ENCODE data around the gene DDR2.
"Not testable (repeated sequence)": the region's sequence is repeated elsewhere in the genome, so short reads cannot be mapped to it uniquely, and the experiment has no call there.

Gene DDR2

GRCh38 chr1:162755306-162755705, 123.0 kb downstream of the DDR2 start:
- no peak for DNase-seq (ENCODE audit: low read depth in 2 of 2, low spot score in 1 of 2)

- DNase-seq (ENCODE audit: low read depth in 2 of 2, low spot score in 1 of 2): no peak
These were observed 124.3 kb downstream of the DDR2 start for GRCh38 chr1:162756523-162756922.

GRCh38 chr1:162757476-162757875, 125.2 kb downstream of the DDR2 start:
- no peak for DNase-seq (ENCODE audit: low read depth in 2 of 2, low spot score in 1 of 2)

- DNase-seq (ENCODE audit: low read depth in 2 of 2, low spot score in 1 of 2): no peak
These were observed 133.5 kb downstream of the DDR2 start for GRCh38 chr1:162765788-162766187.

GRCh38 chr1:162772571-162773154, 140.4 kb downstream of the DDR2 start:
- no peak for DNase-seq (ENCODE audit: low read depth in 2 of 2, low spot score in 1 of 2)

GRCh38 chr1:162774007-162774406, 141.7 kb downstream of the DDR2 start:
- DNase-seq (ENCODE audit: low read depth in 2 of 2, low spot score in 1 of 2): no peak

GRCh38 chr1:162779043-162779442, 146.8 kb downstream of the DDR2 start:
- no peak for DNase-seq (ENCODE audit: low read depth in 2 of 2, low spot score in 1 of 2)

- DNase-seq (ENCODE audit: low read depth in 2 of 2, low spot score in 1 of 2): no peak
These were observed 150.4 kb downstream of the DDR2 start for GRCh38 chr1:162782671-162783070.

- not testable (repeated sequence) for DNase-seq (ENCODE audit: low read depth in 2 of 2, low spot score in 1 of 2)
These were observed 152.7 kb downstream of the DDR2 start for GRCh38 chr1:162784926-162785325.

- not testable (repeated sequence) for DNase-seq (ENCODE audit: low read depth in 2 of 2, low spot score in 1 of 2)
These were observed 156.5 kb downstream of the DDR2 start for GRCh38 chr1:162788783-162789182.

- peak; percentile 42 to 50 for DNase-seq (ENCODE audit: low read depth in 2 of 2, low spot score in 1 of 2)
These were observed 158.2 kb downstream of the DDR2 start, which contains the start of gene HSD17B7 for GRCh38 chr1:162790303-162790984. Gene HSD17B7, plus strand, starts transcription at chr1:162790702. Its CDS starts 99 bp downstream, at chr1:162790801.

- DNase-seq (ENCODE audit: low read depth in 2 of 2, low spot score in 1 of 2): not testable (repeated sequence)
These were observed 158.7 kb downstream of the DDR2 start for GRCh38 chr1:162790985-162791357.

- not testable (repeated sequence) for DNase-seq (ENCODE audit: low read depth in 2 of 2, low spot score in 1 of 2)
These were observed 162.0 kb downstream of the DDR2 start for GRCh38 chr1:162794284-162794683.

- DNase-seq (ENCODE audit: low read depth in 2 of 2, low spot score in 1 of 2): not testable (repeated sequence)
These were observed 164.5 kb downstream of the DDR2 start for GRCh38 chr1:162796617-162797279.

GRCh38 chr1:162799995-162800830, 167.9 kb downstream of the DDR2 start:
- DNase-seq (ENCODE audit: low read depth in 2 of 2, low spot score in 1 of 2): not testable (repeated sequence)

GRCh38 chr1:162807503-162807902, 175.2 kb downstream of the DDR2 start:
- not testable (repeated sequence) for DNase-seq (ENCODE audit: low read depth in 2 of 2, low spot score in 1 of 2)

- DNase-seq (ENCODE audit: low read depth in 2 of 2, low spot score in 1 of 2): not testable (repeated sequence)
These were observed 180.1 kb downstream of the DDR2 start for GRCh38 chr1:162812357-162812756.

- not testable (repeated sequence) for DNase-seq (ENCODE audit: low read depth in 2 of 2, low spot score in 1 of 2)
These were observed 185.9 kb downstream of the DDR2 start for GRCh38 chr1:162818136-162818535.

GRCh38 chr1:162818666-162819065, 186.4 kb downstream of the DDR2 start:
- DNase-seq (ENCODE audit: low read depth in 2 of 2, low spot score in 1 of 2): not testable (repeated sequence)

GRCh38 chr1:162822391-162823200, 190.3 kb downstream of the DDR2 start:
- no peak for DNase-seq (ENCODE audit: low read depth in 2 of 2, low spot score in 1 of 2)

Data from stimulated activated CD8-positive, alpha-beta memory T cell treated with anti-CD3 and anti-CD28 coated beads, Interleukin-4, amount 100 ng/mL, for 4 hours (primary cell).